Neural cell (in vitro differentiated cells): ENCODE results near the gene ACOT12.

ENCODE experiments used
- CTCF ChIP-seq: fragments of 450-650 bp; IDR thresholded peaks from 2 replicates; pipeline ENCODE4 v1.5.1; 2014; ENCODE audit warnings: antibody characterized with exemption, mild to moderate bottlenecking, moderate library complexity; ENCODE audit not compliant: poor library complexity, severe bottlenecking
- EZH2 ChIP-seq: fragments of 200-600, 300-800 bp; shearing (Covaris generic), sonication (generic); IDR thresholded peaks from 2 replicates; pipeline ENCODE4 v1.6.1; 2014; ENCODE audit warnings: antibody characterized with exemption, low read length, borderline replicate concordance, mild to moderate bottlenecking; ENCODE audit not compliant: insufficient read depth, poor library complexity, severe bottlenecking
- POLR2AphosphoS5 ChIP-seq: IDR thresholded peaks from 2 replicates; pipeline ENCODE4 v1.6.1; 2012
- TAF1 ChIP-seq: IDR thresholded peaks from 2 replicates; pipeline ENCODE4 v1.6.1; 2012; ENCODE audit warnings: low read depth

- no peak for TF ChIP-seq CTCF
- no peak for TF ChIP-seq POLR2AphosphoS5
- no peak for TF ChIP-seq EZH2
- TF ChIP-seq TAF1 = no peak
These were observed 3.2 kb upstream of the ACOT12 start for GRCh38 chr5:81397176-81397575.
